ENCODE results near the gene POLR3H.

GRCh38 chr22:41561788-41562187 lies 17.5 kb upstream of the POLR3H start:
- TF ChIP-seq EZH2 (IDR thresholded peaks at IDR 0.05; ENCODE audit: insufficient read depth, low read length) (no peak), CTCF (IDR thresholded peaks at IDR 0.05; ENCODE audit: insufficient read depth, low read depth, low read length) (no peak)

All from astrocyte (in vitro differentiated cells and primary cell).